ENCODE measurements around the gene TLCD3B. TPM values are rescaled to one million over a fixed set of nuclear protein-coding genes. Genes with fewer than 3 reads are reported as not detected.

The TLCD3B gene
- polyA plus RNA-seq, 1 of the 3 experiments (the other 2 are of a cell fraction), result 3.8 TPM

- TF ChIP-seq MAX (IDR thresholded peaks at IDR 0.05; ENCODE audit: low read depth), result no peak
- TF ChIP-seq GABPA (IDR thresholded peaks at IDR 0.05; ENCODE audit: low read depth), result no peak
- TF ChIP-seq FOXJ3 (CRISPR knock-in tag; IDR thresholded peaks at IDR 0.05), result no peak
- no peak for TF ChIP-seq EZH2phosphoT487 (IDR thresholded peaks at IDR 0.05; ENCODE audit: borderline replicate concordance, low read depth)
- TF ChIP-seq POLR2AphosphoS5 (IDR thresholded peaks at IDR 0.05; ENCODE audit: low read depth, low read length), result no peak
- no peak for TF ChIP-seq MEF2A (IDR thresholded peaks at IDR 0.05; ENCODE audit: borderline replicate concordance, low read depth)
- TF ChIP-seq RFX5 (IDR thresholded peaks at IDR 0.05; ENCODE audit: low read length), result no peak
These were observed 53.0 kb downstream of the TLCD3B start (continued) for GRCh38 chr16:29978081-29978480.

GRCh38 chr16:29977063-29977825 is 53.8 kb downstream of the TLCD3B start:
- H3K4me2 ChIP-seq, result peak overlapping the region; percentile 99
- H3F3A ChIP-seq (replicated peaks; ENCODE audit: insufficient read depth), result peaks cover 6% of the 10 kb centered on the region
- H3K79me2 ChIP-seq (ENCODE audit: insufficient read depth), result peaks cover 46% of the 10 kb centered on the region
- no peak overlapping the region; a peak in 1 of 4 replicates for H3K27ac ChIP-seq (ENCODE audit: low read depth in 2 of 2, low read length in 1 of 2)
- no peak overlapping the region for H3K4me3 ChIP-seq (ENCODE audit: low read depth in 2 of 2, low read length in 1 of 2)
- 97% methylated on average over 9 of the region's 9 CpGs for WGBS (ENCODE audit: low lambda C conversion rate)
- no peak overlapping the region for H2AFZ ChIP-seq (ENCODE audit: low read depth)
- TF ChIP-seq NFIC (IDR thresholded peaks at IDR 0.05; ENCODE audit: borderline replicate concordance) (no peak), TAF1 (IDR thresholded peaks at IDR 0.05; ENCODE audit: borderline replicate concordance, low read depth, low read length) (no peak), SIN3A (IDR thresholded peaks at IDR 0.05; ENCODE audit: borderline replicate concordance, low read depth, low read length) (no peak), IRF3 (IDR thresholded peaks at IDR 0.05; ENCODE audit: low read depth, low read length) (no peak), PBX3 (IDR thresholded peaks at IDR 0.05) (no peak)
- no peak overlapping the region for H3K9ac ChIP-seq
- peaks cover 23 to 50% of the 10 kb centered on the region in 2 experiments for H3K36me3 ChIP-seq (replicated peaks in 1 of 2; ENCODE audit: control insufficient read depth in 1 of 2, insufficient read depth in 2 of 2, low read length in 1 of 2)
- DNase-seq, result peak; percentile 3
- no peaks in the 10 kb centered on the region for H3K27me3 ChIP-seq (ENCODE audit: insufficient read depth)
- H3K4me1 ChIP-seq (ENCODE audit: control insufficient read depth in 1 of 2, insufficient read depth in 2 of 2, low read depth in 1 of 2, low read length in 1 of 2), result peaks cover 20 to 25% of the 10 kb centered on the region in 2 experiments; a peak in 3 of 4 replicates
- H3K9me3 ChIP-seq, result no peaks in the 10 kb centered on the region
- H4K20me1 ChIP-seq (ENCODE audit: insufficient read depth), result peaks cover 38% of the 10 kb centered on the region
- ChIA-PET POLR2A (interaction anchor here (1.2 to 1.9 kb wide), 2 partner anchors 9 to 15 kb away, joined by 3 to 7 read pairs; partner anchors contain the start of gene TMEM219), CTCF (interaction anchor here (0.8 to 8.2 kb wide), 3 partner anchors 9 to 55 kb away, joined by 3 to 41 read pairs (median 13); no protein-coding TSS in a partner anchor)
- no peaks in the 10 kb centered on the region for H3K9me2 ChIP-seq
